Measurements from ENCODE around the gene CRKL.

GRCh38 chr22:20962491-20962945, 45.3 kb downstream of the CRKL start:
- no peak for TF ChIP-seq CTCF (IDR thresholded peaks at IDR 0.05; ENCODE audit: borderline replicate concordance, extremely low read depth, low read length, poor library complexity, severe bottlenecking)
- TF ChIP-seq EZH2 (IDR thresholded peaks at IDR 0.05; ENCODE audit: borderline replicate concordance, low read depth, low read length, severe bottlenecking) = no peak

All from DND-41 (cell line).